Upper lobe of left lung (tissue), 4 donors: ENCODE data around the gene CCDC9.

Source experiments
- POLR2A ChIP-seq, 4 donors: fragments of 450-650 bp; IDR thresholded peaks; one replicate each; pipeline ENCODE4 v1.5.1; 2016 to 2017; ENCODE audit warnings: antibody characterized with exemption in 4 of 4, mild to moderate bottlenecking in 2 of 4
- POLR2AphosphoS5 ChIP-seq, 2 donors: sonication (generic); formaldehyde crosslinking; IDR thresholded peaks; one replicate each; pipeline ENCODE4 v1.5.1; 2017; ENCODE audit warnings: antibody characterized with exemption in 2 of 2
- TF ChIP-seq, protein P1 (sequence below), 6 experiments: fragments of 450-650 bp in 4 of 6; fragments of 200-600 bp in 2 of 6; sonication (generic) in 2 of 6; IDR thresholded peaks; one replicate each; pipeline ENCODE4 v1.5.1; 2016 to 2019; ENCODE audit warnings: antibody characterized with exemption in 6 of 6

DNA sequence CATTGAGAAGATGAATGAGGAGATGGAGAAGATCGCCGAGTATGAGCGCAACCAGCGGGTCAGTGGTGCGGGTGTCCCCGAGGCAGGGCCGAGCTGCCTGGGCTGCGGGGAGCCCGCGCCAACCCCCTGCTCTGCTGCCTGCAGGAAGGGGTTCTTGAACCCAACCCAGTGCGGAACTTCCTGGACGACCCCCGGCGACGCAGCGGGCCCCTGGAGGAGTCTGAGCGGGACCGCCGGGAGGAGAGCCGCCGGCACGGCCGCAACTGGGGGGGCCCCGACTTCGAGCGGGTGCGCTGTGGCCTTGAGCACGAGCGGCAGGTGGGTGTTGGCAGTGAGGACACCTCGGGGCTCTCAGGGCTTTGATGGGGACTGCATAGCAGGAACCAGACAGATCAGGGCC, 8.3 kb downstream of the CCDC9 start:
- TF ChIP-seq, protein P1, sequence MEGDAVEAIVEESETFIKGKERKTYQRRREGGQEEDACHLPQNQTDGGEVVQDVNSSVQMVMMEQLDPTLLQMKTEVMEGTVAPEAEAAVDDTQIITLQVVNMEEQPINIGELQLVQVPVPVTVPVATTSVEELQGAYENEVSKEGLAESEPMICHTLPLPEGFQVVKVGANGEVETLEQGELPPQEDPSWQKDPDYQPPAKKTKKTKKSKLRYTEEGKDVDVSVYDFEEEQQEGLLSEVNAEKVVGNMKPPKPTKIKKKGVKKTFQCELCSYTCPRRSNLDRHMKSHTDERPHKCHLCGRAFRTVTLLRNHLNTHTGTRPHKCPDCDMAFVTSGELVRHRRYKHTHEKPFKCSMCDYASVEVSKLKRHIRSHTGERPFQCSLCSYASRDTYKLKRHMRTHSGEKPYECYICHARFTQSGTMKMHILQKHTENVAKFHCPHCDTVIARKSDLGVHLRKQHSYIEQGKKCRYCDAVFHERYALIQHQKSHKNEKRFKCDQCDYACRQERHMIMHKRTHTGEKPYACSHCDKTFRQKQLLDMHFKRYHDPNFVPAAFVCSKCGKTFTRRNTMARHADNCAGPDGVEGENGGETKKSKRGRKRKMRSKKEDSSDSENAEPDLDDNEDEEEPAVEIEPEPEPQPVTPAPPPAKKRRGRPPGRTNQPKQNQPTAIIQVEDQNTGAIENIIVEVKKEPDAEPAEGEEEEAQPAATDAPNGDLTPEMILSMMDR (IDR thresholded peaks at IDR 0.05), result no peak
- TF ChIP-seq POLR2AphosphoS5 (IDR thresholded peaks at IDR 0.05) (no peak), POLR2A (IDR thresholded peaks at IDR 0.05) (no peak)
